ENCODE data around the gene ASIC5. TPM values are rescaled to one million over a fixed set of nuclear protein-coding genes. Genes with fewer than 3 reads are reported as not detected.

ASIC5 gene
- total RNA-seq, 4 donors from 2014 or later, result not detected

DNA sequence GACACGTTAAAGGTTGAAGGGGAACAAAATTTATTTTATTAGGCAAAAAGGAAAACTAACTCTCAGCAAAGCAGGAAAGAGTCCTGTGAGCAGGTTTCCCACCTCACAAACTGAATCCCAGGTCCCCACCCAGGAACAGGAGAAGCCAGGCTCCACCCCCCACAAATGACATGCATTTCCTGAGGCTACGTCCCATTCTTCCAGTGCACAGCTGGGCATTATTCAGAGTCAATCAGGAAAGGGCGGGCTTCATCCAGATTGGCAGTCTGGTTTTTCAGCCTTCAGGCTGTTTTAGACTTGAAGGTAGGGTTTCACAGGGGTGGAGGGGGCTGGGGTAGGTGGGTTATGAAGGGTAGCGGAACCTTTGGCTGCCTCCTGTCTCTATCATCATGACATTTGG is 11.9 kb upstream of the ASIC5 start:
- no peak for ATAC-seq
- H3K27me3 ChIP-seq, result no peaks in the 10 kb centered on the region
- H3K4me1 ChIP-seq, result no peaks in the 10 kb centered on the region
- no peaks in the 10 kb centered on the region for H3K36me3 ChIP-seq
- no peak overlapping the region for H3K27ac ChIP-seq
- H3K4me3 ChIP-seq, result no peak overlapping the region
- no peaks in the 10 kb centered on the region for H3K9me3 ChIP-seq
- TF ChIP-seq, protein P1, sequence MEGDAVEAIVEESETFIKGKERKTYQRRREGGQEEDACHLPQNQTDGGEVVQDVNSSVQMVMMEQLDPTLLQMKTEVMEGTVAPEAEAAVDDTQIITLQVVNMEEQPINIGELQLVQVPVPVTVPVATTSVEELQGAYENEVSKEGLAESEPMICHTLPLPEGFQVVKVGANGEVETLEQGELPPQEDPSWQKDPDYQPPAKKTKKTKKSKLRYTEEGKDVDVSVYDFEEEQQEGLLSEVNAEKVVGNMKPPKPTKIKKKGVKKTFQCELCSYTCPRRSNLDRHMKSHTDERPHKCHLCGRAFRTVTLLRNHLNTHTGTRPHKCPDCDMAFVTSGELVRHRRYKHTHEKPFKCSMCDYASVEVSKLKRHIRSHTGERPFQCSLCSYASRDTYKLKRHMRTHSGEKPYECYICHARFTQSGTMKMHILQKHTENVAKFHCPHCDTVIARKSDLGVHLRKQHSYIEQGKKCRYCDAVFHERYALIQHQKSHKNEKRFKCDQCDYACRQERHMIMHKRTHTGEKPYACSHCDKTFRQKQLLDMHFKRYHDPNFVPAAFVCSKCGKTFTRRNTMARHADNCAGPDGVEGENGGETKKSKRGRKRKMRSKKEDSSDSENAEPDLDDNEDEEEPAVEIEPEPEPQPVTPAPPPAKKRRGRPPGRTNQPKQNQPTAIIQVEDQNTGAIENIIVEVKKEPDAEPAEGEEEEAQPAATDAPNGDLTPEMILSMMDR (IDR thresholded peaks at IDR 0.05), result no peak
- TF ChIP-seq POLR2AphosphoS5 (IDR thresholded peaks at IDR 0.05), result no peak
- TF ChIP-seq POLR2A (IDR thresholded peaks at IDR 0.05), result no peak
- TF ChIP-seq EP300 (IDR thresholded peaks at IDR 0.05), result no peak
- 84 to 93% methylated on average over 2 to 4 of the region's 4 CpGs for WGBS, 2 donors (ENCODE audit: low coverage in 1 of 2)

DNA sequence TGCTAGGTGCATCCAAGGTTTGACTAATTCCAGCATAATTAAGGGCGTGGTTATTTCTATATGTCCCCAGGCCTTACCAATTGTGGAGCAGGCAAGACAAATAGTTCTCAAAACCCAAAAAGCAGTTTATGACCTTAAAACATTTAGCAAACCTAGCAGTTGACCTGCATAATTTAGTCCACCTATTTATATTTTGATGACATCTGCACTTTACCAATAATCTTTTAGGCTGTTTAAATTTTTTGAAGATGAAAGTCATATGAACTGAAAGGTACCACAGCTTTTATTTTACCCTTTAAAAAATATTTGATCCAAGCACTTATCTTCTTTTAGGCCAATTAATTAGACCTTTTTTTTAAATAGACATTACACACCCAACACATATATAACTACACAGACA is 9.8 kb upstream of the ASIC5 start:
- H3K9me3 ChIP-seq, result no peaks in the 10 kb centered on the region
- no peak overlapping the region for H3K4me3 ChIP-seq
- 83 to 100% methylated on average over 1 of the region's 1 CpG for WGBS, 2 donors (ENCODE audit: low coverage in 1 of 2)
- TF ChIP-seq POLR2A (IDR thresholded peaks at IDR 0.05), result no peak
- TF ChIP-seq POLR2AphosphoS5 (IDR thresholded peaks at IDR 0.05), result no peak
- TF ChIP-seq EP300 (IDR thresholded peaks at IDR 0.05), result no peak
- TF ChIP-seq, protein P1 (IDR thresholded peaks at IDR 0.05), result no peak
- H3K36me3 ChIP-seq, result no peaks in the 10 kb centered on the region
- ATAC-seq, result no peak
- no peak overlapping the region for H3K27ac ChIP-seq
- no peaks in the 10 kb centered on the region for H3K27me3 ChIP-seq
- H3K4me1 ChIP-seq, result no peaks in the 10 kb centered on the region

- Histone ChIP-seq H3K27me3 (no peaks in the 10 kb centered on the region), H3K4me3 (no peak overlapping the region), H3K9me3 (no peaks in the 10 kb centered on the region), H3K36me3 (no peaks in the 10 kb centered on the region), H3K4me1 (no peaks in the 10 kb centered on the region), H3K27ac (no peak overlapping the region)
- TF ChIP-seq POLR2AphosphoS5 (IDR thresholded peaks at IDR 0.05), result no peak
- no peak for TF ChIP-seq EP300 (IDR thresholded peaks at IDR 0.05)
- TF ChIP-seq, protein P1 (IDR thresholded peaks at IDR 0.05), result no peak
- no peak for TF ChIP-seq POLR2A (IDR thresholded peaks at IDR 0.05)
- no peak for ATAC-seq
- 60 to 69% methylated on average over 2 of the region's 2 CpGs for WGBS, 2 donors (ENCODE audit: low coverage in 1 of 2)
These were observed 10.2 kb downstream of the ASIC5 start for GRCh38 chr4:155855897-155856296.

- no peaks in the 10 kb centered on the region for H3K27me3 ChIP-seq
- no peaks in the 10 kb centered on the region for H3K9me3 ChIP-seq
- no peaks in the 10 kb centered on the region for H3K36me3 ChIP-seq
- H3K4me3 ChIP-seq, result no peak overlapping the region
- no peaks in the 10 kb centered on the region for H3K4me1 ChIP-seq
- TF ChIP-seq POLR2A (IDR thresholded peaks at IDR 0.05) (no peak), POLR2AphosphoS5 (IDR thresholded peaks at IDR 0.05) (no peak), EP300 (IDR thresholded peaks at IDR 0.05) (no peak)
- TF ChIP-seq, protein P1 (IDR thresholded peaks at IDR 0.05), result no peak
- no peak for ATAC-seq
- WGBS, 2 donors (ENCODE audit: low coverage in 1 of 2), result 56 to 68% methylated on average over 4 to 6 of the region's 6 CpGs
- H3K27ac ChIP-seq, result no peak overlapping the region
These were observed 11.4 kb downstream of the ASIC5 start for GRCh38 chr4:155854582-155855226.

- 93 to 100% methylated on average over 2 to 3 of the region's 3 CpGs for WGBS, 2 donors (ENCODE audit: low coverage in 1 of 2)
- Histone ChIP-seq H3K4me1 (no peaks in the 10 kb centered on the region), H3K27me3 (no peaks in the 10 kb centered on the region), H3K9me3 (no peaks in the 10 kb centered on the region), H3K27ac (no peak overlapping the region), H3K36me3 (no peaks in the 10 kb centered on the region), H3K4me3 (no peak overlapping the region)
- ATAC-seq, result no peak
- TF ChIP-seq POLR2AphosphoS5 (IDR thresholded peaks at IDR 0.05) (no peak), POLR2A (IDR thresholded peaks at IDR 0.05) (no peak), EP300 (IDR thresholded peaks at IDR 0.05) (no peak)
- TF ChIP-seq, protein P1 (IDR thresholded peaks at IDR 0.05), result no peak
These were observed 12.9 kb downstream of the ASIC5 start for GRCh38 chr4:155853189-155853588.
